NCI-H1694 treated with DMSO at 0.1 percent for 48 hours (cell line): ENCODE data around the gene SWAP70.
A peak's percentile ranks its signal among the peaks of the same experiment; 100 is the strongest.
"Not testable (repeated sequence)": the region's sequence is repeated elsewhere in the genome, so short reads cannot be mapped to it uniquely, and the experiment has no call there.

Experiments used
- DNase-seq: peaks from one replicate; lab custom pipeline; 2025; lab: John Stamatoyannopoulos, UW

The SWAP70 gene

DNA sequence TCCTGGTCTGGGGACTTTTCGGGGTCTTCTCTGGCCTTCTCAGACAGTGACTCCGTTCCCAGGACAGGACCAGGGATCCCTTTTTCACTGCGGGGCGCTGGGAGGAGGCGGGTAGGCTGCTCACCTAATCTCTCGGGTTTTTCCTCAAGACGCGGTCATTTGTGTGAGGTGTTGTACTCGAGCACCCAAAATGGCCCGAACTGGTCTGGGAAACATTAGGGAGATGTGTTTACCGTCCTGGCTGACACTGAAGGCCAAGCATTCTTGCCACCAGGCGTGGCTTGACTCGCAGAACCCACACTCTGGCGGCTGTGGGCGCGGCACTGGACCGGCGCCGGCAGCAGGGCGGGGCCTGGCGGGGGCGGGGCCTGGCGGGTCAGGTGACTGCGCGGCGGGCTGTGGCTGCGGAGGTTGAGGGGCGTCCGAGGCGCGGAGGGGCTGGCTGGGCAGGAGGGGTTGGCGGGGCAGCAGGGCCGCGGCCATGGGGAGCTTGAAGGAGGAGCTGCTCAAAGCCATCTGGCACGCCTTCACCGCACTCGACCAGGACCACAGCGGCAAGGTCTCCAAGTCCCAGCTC lies at the start of gene SWAP70:
SWAP70 (plus strand) TSS at position 379 of the 577 bp plus-strand sequence; CDS start at position 482, 103 bp downstream.
- DNase-seq: peak; percentile 9

DNA sequence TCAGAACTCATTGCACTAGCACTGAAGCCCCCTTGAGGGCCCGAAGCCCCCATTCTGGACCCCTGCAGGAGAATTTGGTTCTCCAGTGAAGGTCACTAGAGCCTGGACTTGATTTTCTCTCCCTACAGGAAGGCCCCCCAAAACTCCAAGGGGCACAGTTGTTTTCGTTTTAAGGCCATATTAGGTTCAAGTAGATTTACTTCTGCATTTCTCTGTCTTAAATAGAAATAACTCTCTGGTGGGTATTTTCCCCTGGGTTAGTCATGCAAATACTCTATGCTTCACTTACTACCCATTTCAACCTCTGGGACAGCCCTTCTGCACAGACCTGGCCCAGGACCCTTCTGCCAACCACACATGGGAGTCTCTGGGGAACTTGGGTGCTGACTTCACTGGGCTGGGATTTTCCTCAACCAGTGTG lies 48.8 kb upstream of the SWAP70 start:
- no peak for DNase-seq

DNA sequence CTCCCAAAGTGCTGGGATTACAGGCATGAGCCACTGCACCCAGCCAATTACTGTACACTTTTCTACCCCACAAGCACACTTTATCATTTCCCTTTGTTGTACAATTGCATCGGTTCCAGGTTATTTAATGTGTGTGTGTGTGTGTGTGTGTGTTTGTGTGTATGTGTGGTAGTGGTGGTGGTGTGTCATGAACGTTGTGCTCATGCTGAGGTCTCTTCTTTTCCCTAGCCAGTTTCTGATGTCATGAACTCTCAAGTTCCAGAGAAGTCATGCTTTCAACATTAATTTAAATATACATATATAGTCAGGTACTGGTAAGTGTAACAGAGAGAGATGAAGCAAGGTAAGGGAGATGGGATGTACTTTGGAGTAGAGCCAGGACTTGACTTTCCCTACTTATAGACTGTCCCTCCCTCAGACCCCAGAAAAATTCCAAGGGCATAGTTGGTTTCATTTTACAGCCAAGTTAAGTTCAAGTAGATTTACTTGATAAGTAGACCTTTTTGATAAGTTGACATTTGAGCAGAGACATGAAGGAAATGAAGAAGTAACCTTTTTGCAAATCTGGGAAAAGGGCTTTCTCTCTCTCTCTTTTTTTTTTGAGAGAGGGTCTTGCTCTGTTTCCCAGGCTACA lies 47.7 kb upstream of the SWAP70 start:
- no peak for DNase-seq

DNA sequence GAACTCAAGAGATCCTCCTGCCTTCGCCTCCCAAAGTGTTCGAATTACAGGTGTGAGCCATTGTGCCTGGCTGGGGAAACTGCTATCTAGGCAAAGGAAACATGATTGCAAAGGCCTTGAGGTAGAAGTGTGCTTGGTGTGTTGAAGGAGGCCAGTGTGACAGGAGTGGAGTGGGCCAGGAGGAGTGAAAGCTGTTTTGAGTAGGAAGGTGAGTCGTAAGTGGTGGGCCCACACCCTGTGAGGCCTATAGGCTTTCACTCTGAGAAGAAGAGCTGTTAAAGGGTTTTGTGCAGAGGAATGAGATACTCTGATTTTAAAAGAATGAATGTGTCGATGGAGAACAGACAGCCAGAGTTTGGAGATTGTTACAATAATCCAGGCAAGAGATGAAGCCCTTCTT lies 47.0 kb upstream of the SWAP70 start:
- no peak for DNase-seq

DNA sequence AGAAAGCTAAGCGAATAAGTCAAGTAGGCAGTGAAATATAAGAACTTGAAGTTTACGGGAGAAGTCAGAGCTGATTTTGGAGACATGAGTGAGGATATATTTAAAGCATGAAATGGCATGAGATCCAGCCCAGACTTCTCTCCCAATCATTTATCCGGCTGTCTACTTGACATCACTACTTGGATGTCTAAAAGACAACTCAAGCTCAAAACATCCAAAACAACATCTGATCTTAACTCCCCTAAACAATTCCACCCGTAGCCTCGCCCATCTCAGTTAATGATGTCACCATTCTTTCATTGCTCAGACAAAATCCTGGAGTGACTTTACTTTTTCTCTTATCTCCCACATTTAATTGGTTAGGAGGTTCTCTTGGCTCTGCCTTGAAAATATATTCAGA lies 45.9 kb upstream of the SWAP70 start:
- DNase-seq: no peak

DNA sequence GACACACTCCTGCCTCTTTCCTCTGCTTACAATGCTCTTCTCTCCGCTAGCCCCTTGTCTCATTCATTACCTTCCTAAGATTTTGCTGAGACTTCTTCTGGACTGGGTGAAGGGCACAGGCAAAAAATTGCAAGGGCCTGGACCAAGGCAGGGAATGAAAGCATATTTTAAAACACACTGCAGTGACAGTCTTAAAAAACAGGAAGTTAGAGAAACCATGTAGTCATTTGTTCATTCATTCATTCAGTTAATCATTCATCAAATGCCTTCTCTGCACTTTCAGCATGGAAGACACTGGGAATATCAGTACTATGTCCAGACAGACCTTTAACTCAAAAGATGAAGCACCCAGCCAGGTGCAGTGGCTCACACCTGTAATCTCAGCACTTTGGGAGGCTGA lies 44.9 kb upstream of the SWAP70 start:
- no peak for DNase-seq

DNA sequence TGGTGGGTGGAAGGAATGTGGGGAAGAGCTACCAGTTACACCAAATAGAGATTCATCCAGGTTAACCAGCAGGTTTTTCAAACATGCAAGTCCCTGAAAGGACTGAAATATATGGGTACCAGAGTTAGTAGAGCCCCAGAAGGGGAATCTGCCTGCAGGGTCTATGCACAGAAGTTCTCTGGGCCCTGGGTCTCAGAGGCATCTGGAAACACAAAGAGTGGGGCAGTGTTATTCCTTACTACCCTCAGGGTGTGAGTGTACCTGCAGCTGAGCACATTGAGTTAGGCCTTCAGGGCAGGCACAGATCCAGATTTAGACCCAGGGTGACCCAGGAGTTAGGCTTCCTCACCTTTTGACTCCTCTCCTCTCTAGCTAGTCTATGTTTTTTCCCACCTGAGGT lies 43.9 kb upstream of the SWAP70 start:
- no peak for DNase-seq

DNA sequence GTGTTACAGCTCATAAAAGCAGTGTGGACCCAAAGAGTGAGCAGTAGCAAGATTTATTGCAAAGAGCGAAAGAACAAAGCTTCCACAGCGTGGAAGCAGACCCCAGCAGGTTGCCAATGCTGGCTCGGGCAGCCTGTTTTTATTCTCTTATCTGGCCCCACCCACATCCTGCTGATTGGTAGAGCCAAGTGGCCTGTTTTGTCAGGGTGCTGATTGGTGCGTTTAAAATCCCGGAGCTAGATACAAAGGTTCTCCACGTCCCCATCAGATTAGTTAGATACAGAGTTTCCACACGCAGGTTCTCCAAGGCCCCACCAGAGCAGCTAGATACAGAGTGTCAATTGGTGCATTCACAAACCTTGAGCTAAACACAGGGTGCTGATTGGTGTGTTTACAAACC lies 41.5 kb upstream of the SWAP70 start:
- not testable (repeated sequence) for DNase-seq

DNA sequence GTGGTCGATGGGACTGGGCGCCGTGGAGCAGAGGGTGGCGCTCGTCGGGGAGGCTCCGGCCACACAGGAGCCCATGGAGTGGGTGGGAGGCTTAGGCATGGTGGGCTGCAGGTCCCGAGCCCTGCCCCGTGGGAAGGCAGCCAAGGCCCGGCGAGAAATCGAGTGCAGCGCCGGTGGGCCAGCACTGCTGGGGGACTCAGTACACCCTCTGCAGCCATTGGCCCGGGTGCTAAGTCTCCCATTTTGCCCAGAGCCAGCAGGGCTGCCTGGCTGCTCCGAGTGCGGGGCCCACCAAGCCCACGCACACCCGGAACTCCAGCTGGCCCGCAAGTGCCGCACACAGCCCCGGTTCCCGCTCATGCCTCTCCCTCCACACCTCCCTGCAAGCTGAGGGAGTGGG lies 40.8 kb upstream of the SWAP70 start:
- DNase-seq: not testable (repeated sequence)

DNA sequence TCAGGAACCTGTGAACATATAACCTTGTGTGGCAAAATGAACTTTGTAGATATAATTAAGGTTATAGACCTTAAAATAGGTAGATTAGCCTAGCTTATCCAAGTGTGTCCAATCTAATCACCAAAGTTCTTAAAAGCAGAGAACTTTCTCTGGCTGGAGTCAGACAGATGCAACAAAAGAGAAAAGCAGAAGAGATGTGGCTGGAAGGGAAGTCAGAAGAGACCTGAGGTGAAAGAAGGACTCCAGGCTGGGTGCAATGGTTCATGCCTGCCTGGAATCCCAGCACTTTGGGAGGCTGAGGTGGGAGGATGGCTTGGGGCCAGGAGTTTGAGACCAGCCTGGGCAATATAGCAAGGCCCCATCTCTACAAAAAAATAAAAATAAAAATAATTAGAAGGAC lies 39.4 kb upstream of the SWAP70 start:
- no peak for DNase-seq

DNA sequence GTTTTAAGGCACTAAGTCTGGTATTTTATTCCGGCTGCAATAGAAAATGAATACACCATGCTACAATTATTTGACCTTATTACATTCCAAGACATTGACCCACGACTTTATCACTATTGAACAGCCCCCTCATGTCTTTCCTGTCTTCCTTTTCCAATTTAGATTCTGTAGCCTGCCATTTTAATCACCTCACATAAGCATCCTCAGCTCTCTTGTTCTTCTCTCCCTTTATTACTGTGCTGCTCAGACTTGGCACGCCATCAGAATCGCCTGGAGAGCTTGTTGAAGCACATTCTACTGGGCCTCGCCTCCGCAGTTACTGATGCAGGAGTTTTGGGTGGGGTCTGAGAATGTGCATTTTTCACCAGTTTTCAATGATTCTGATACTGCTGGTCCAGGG lies 38.7 kb upstream of the SWAP70 start:
- no peak for DNase-seq

DNA sequence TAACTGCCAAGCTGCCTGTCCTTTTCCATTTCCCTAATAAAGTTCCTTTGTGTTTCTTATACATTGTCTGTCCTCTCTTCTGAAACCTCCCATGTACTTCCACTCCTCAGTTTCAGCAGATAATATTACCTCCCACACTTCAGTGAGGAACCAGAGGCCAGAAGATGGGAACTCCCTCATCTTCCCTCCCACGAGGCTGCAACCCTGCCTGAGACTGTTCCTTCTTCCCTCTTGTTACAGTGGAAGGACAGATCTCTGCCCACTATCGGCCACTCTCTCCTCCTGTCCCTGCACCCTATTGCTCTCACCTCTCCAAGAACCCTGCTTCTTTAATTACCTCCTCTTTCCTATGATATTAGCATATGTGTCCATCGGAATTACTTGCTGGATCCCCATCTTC lies 38.1 kb upstream of the SWAP70 start:
- DNase-seq: no peak

DNA sequence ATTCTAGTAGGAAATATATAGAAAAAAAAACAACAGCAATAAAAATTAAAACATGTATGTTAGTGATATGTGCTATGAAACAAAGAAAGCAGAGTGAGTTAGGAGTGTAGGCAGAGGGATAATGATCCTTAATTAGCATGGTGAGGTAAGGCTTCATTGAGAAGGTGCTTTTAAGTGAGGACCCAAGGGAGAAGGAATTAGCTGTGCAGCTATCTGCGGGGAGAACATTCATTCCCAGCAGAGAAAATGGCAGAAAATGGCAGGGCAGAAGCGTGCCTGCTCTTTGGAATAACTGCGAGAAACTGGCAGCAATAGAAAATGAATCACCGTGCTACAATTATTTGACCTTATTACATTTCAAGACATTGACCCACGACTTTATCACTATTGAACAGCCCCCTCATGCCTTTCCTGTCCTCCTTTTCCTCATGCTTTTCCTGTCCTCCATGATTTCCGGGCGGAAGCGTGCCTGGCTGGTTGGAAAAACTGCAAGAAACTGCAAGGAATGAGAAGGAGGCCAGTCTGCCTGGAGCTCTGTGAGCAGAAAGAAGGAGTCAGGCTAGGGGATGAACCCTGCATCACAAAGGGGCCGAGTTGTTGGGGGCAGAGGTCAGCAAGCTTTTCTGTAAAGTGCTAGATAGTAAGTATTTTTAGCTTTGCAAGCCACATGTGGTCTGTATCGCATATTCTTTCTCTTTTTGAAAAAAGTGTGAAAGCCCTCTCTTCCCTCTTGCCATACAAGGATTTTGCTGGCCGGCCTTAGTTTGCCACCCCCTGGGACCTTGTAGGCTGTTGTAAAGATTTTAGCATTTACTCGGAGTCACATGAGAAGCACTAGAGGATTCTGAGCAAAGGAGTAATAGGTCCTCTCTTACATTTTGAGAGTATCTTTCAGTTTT lies 37.1 kb upstream of the SWAP70 start:
- no peak for DNase-seq

DNA sequence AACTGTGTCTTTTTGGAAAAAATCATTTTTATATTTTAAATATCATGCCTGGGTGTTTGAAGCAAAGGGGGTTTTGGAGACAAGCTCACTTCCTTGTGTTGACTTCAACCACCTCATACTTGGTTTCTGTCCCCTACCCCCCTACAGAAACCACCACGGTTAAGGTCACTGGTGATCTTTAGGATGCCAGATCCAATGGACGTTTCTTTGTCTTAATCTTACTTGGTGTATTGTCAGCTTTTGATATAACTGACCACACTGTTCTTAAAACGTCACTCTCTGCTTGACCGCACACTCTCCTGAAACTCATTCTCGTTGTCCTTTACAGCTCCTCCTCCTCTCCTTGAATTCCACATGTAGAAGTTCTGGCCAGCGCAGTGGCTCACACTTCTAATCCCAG lies 34.8 kb upstream of the SWAP70 start:
- no peak for DNase-seq

DNA sequence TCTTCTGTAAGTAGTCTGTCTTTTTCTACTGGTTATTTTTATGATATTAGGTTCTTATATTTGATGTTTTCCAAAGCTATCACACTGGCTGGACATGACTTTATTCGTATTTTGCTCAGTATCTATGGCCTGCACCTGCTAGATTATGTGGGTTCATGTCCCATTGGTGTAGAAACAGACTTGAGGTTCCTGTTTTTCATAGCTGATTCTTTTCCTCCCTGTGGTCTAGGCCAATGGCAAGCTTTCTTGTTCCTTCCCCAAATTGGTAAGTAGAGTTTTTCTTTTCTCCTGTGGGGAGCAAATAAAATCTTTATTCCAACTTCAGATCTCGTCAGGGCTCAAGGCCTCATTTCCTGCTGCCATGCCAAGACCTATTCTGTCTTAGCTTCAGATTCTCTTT lies 30.2 kb upstream of the SWAP70 start:
- DNase-seq: no peak

DNA sequence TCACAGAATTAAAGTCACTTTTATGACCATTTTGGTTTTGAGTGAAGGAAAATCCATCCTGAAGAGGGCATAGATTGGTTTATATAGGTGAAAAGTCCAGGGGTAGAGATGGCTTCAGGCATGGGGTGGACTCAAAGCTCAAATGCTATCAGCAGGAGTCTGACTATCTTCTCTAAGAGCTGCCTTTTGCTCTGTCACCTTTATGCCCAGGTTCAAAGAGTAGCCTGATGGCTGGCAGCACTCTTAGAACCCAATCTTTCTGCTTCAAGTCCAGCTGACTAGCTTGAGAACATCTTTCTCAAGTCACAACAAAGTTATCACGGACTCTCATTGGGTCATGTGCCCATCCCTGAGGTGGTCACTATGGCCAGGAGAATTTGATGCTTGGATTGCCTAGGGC lies 27.2 kb upstream of the SWAP70 start:
- no peak for DNase-seq

DNA sequence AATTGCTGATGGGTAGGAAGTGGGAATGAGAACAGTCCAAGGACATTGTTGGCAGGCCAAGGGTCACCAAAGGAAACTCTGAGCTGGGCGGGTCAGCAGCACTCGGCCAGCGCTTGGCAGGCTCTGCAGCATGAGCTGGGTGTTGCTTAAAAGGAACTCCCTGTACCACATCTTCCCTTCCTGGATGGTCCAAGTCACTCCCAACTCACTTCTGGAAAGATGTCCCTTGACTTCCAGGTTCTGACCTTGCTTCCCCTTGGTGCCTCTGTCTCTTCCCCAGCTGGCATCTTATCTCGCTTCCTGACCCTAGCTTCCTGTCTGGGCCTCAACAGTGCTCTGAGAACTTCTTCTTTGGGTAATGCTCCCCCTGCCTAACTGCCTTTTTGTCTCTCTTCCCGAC lies 24.8 kb upstream of the SWAP70 start:
- DNase-seq: no peak

DNA sequence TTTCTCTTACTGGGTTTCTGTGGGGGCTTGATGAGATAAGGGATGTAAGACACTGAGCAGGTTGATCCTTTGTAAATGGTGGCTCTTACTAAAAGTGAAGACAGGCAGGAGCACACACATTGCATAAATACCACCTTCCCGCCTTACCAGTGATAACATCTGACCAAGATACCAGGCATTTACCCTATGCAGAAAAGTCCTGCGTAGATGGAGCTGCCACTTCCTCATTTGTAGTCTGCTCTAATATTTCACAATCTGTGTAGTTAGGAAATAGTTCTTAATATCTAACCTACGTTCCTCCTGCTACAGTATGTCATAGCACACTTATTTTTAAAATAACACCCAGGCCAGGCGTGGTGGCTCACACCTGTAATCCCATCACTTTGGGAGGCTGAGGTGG lies 23.9 kb upstream of the SWAP70 start:
- DNase-seq: no peak

DNA sequence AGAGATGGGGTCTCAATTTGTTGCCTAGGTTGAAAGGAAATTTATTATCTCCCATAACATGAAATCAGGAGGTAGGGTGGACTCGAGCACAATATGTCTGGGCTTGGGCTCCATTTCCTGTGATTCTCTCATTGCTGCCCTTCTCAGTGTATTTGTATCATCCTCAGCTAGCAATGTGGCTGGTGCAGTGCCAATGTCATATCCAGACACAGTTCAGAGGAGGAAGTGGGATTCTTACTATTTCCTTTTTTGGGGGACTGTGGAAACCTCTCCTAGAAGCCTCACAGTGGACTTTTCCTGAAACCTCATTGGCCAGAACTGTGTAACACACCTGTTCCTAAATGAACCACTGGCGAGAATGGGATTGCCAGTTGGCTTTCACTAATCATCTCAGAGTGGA lies 21.0 kb upstream of the SWAP70 start:
- no peak for DNase-seq

DNA sequence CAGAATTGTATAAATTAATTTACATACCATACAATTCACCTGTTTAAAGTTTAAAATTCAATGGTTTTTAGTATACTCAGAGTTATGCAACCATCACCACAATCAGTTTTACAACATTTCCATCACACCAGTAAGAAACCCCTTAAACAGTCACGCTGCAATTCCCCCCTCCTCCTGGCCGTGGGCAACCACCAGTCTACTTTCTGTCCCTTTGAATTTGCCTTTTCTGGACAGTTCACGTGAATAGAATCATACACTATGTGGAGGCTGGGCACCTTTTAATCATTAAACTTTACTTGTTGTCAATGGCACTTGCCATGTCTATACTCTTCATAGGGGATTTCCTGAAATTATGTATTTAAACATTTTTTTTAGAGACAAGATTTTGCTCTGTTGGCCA lies 20.1 kb upstream of the SWAP70 start:
- no peak for DNase-seq

DNA sequence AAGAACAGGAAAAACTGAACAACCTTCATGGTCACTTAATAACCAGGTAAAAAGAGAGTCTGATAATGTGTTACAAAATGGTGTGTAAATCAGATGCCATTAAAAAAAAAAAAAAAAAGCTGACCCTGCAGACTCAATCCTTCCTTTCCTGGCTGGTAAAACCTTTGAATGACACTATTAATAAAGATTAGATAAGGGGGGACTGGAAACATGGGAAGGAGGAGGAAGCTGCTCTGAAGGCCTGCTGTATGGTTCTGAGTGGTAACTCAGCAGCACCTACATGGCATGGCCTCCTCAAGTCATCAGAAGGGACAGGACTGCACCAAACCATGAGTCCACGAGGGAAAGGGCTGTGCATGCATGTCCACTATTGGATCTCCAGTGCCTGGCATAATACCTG lies 18.0 kb upstream of the SWAP70 start:
- DNase-seq: no peak

DNA sequence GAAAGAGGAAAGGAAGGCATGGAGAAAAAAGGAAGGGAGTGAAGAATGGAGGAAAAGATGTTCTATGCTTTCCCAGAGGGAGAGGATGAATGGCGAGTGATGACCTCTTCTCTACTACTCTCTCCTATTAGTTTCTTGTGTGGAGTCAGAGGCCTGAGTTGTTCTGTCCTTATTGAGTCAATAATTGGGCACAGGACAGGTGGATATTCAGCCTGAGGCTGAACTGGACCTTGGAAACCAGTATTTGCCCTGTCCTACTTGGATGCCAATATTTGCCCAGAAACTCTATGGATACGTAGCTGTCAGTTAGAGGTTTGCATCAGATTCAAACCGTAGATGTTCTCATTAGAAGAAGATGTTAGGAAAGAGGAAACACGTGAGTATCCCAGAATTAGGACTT lies 17.6 kb upstream of the SWAP70 start:
- DNase-seq: no peak

DNA sequence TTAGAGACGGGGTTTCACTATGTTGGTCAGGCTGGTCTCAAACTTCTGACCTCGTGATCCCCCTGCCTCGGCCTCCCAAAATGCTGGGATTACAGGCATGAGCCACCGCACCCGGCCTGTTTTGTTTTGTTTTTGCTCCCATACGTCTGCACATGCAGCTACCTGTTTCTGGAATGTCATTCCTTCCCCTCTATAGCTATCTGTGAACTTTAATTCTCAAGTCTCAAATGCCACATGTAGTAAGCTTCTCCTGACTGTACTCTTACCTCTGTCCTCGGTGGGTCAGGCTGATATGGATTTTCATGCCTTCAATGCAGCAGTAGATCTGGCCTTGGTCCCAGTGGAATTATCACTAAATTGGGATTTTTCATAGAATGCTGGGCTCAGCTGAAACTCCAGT lies 12.4 kb upstream of the SWAP70 start:
- no peak for DNase-seq
